IMR-90 (cell line): Measurements from ENCODE around the gene AP1S1. TPM values are rescaled to one million over a fixed set of nuclear protein-coding genes. Genes with fewer than 3 reads are reported as not detected.

Source experiments
- ATAC-seq: fragments of 200-7000 bp; cut with Tn5 transposase; 2 replicates; pipeline ENCODE4 v1.9.1; 2020; ENCODE audit warnings: low read depth, mild to moderate bottlenecking, moderate library complexity
- BruUV-seq: library from RNA; stranded (reverse); fragments of 400-500 nt; replicated peaks from 2 replicates; lab custom pipeline; 2021; lab: Mats Ljungman, UMichigan
- CTCF ChIA-PET: fragments of 300-600 bp; formaldehyde crosslinking; extraction: SDS; loops from one replicate; lab custom pipeline; 2021; ENCODE audit warnings: antibody characterized with exemption; lab: Yijun Ruan, JAX
- POLR2A ChIA-PET: fragments of 300-600 bp; sonication (Branson Sonifier 250); formaldehyde crosslinking; loops from one replicate; lab custom pipeline; 2022; ENCODE audit warnings: antibody characterized with exemption; ENCODE audit not compliant: unreplicated experiment; lab: Charles Lee
- DNase-seq: peaks from one replicate; pipeline ENCODE4 v3.0.0; 2013
- H2AFZ ChIP-seq: replicated peaks from 2 replicates; pipeline ENCODE3; 2013; ENCODE audit warnings: low read length, mild to moderate bottlenecking; ENCODE audit not compliant: poor library complexity
- H2AK5ac ChIP-seq: 2 replicates; pipeline ENCODE4 v1.6.1; 2013; ENCODE audit warnings: low read depth, low read length, inconsistent platforms
- H2AK9ac ChIP-seq: replicated peaks from 2 replicates; pipeline ENCODE3; 2013; ENCODE audit warnings: mild to moderate bottlenecking, low read depth, low read length, moderate library complexity; ENCODE audit not compliant: poor library complexity
- H2BK120ac ChIP-seq: 2 replicates; pipeline ENCODE4 v1.6.1; 2013; ENCODE audit warnings: low read depth, low read length, inconsistent platforms
- H2BK15ac ChIP-seq: 3 replicates; pipeline ENCODE4 v1.6.1; 2013; ENCODE audit warnings: low read depth, low read length, inconsistent platforms
- H2BK20ac ChIP-seq: 2 replicates; pipeline ENCODE4 v1.6.1; 2013; ENCODE audit warnings: low read depth, mild to moderate bottlenecking, inconsistent platforms, low read length, moderate library complexity
- H2BK5ac ChIP-seq: 2 replicates; pipeline ENCODE4 v1.6.1; 2013; ENCODE audit warnings: mild to moderate bottlenecking, low read depth, low read length, inconsistent platforms; ENCODE audit not compliant: poor library complexity, severe bottlenecking
- H3K14ac ChIP-seq: replicated peaks from 2 replicates; pipeline ENCODE4 v1.6.1; 2013; ENCODE audit warnings: low read depth, low read length, inconsistent platforms
- H3K18ac ChIP-seq: 2 replicates; pipeline ENCODE4 v1.6.1; 2013; ENCODE audit warnings: low read depth, low read length, control low read depth
- H3K23ac ChIP-seq: 2 replicates; pipeline ENCODE4 v1.6.1; 2013; ENCODE audit warnings: low read depth, low read length, inconsistent platforms
- H3K27ac ChIP-seq: 2 replicates; pipeline ENCODE4 v1.5.1; 2013; ENCODE audit warnings: mild to moderate bottlenecking, control low read depth, low read length; ENCODE audit not compliant: insufficient read depth
- H3K27me3 ChIP-seq: 2 replicates; pipeline ENCODE4 v1.6.1; 2013; ENCODE audit warnings: low read length; ENCODE audit not compliant: control insufficient read depth, insufficient read depth
- H3K36me3 ChIP-seq: 2 replicates; pipeline ENCODE4 v1.6.1; 2013; ENCODE audit warnings: low read length, mixed read lengths; ENCODE audit not compliant: control insufficient read depth, insufficient read depth
- H3K4ac ChIP-seq: 2 replicates; pipeline ENCODE4 v1.6.1; 2013; ENCODE audit warnings: low read depth, low read length, inconsistent platforms
- H3K4me1 ChIP-seq: 2 replicates; pipeline ENCODE4 v1.6.1; 2013; ENCODE audit warnings: low read length, mixed read lengths; ENCODE audit not compliant: control insufficient read depth, insufficient read depth
- H3K4me2 ChIP-seq: 2 replicates; pipeline ENCODE4 v1.6.1; 2013; ENCODE audit warnings: low read depth, mild to moderate bottlenecking, control low read depth, low read length, moderate library complexity
- H3K4me3 ChIP-seq: 2 replicates; pipeline ENCODE4 v1.5.1; 2013; ENCODE audit warnings: low read depth, mild to moderate bottlenecking, control low read depth, low read length, moderate library complexity; ENCODE audit not compliant: insufficient read depth
- H3K56ac ChIP-seq: 2 replicates; pipeline ENCODE4 v1.6.1; 2013; ENCODE audit warnings: low read length, inconsistent platforms; ENCODE audit not compliant: insufficient read depth; ENCODE audit errors: extremely low read depth
- H3K79me1 ChIP-seq, 2 experiments: 2 replicates each; pipeline ENCODE4 v1.6.1; 2013; ENCODE audit warnings: low read length in 2 of 2, inconsistent platforms in 1 of 2, low read depth in 1 of 2
- H3K9ac ChIP-seq: 2 replicates; pipeline ENCODE4 v1.6.1; 2013; ENCODE audit warnings: low read depth, low read length, control low read depth
- H3K9me1 ChIP-seq: 2 replicates; pipeline ENCODE4 v1.6.1; 2013; ENCODE audit warnings: low read length, inconsistent platforms; ENCODE audit not compliant: insufficient read depth
- H3K9me3 ChIP-seq: 2 replicates; pipeline ENCODE4 v1.6.1; 2013; ENCODE audit warnings: low read length; ENCODE audit not compliant: control insufficient read depth, insufficient read depth
- H4K20me1 ChIP-seq: 2 replicates; pipeline ENCODE4 v1.6.1; 2013; ENCODE audit warnings: low read length, inconsistent platforms; ENCODE audit not compliant: insufficient read depth
- H4K5ac ChIP-seq: 2 replicates; pipeline ENCODE4 v1.6.1; 2013; ENCODE audit warnings: mild to moderate bottlenecking, low read depth, low read length, control low read depth
- H4K8ac ChIP-seq, 2 experiments: 2 replicates each; pipeline ENCODE4 v1.6.1; 2013; ENCODE audit warnings: low read depth in 2 of 2, low read length in 2 of 2, control low read depth in 1 of 2, inconsistent platforms in 1 of 2
- H4K91ac ChIP-seq: 2 replicates; pipeline ENCODE4 v1.6.1; 2013; ENCODE audit warnings: low read depth, low read length, inconsistent platforms; ENCODE audit not compliant: insufficient read depth
- FOS ChIP-seq: fragments of 150-350 bp; IDR thresholded peaks from 2 replicates; pipeline ENCODE4 v1.6.1; 2016; ENCODE audit warnings: low read depth, low read length
- RCOR1 ChIP-seq: IDR thresholded peaks from 2 replicates; pipeline ENCODE4 v1.6.1; 2012; ENCODE audit warnings: mild to moderate bottlenecking, low read length, improper control_type of control experiment; ENCODE audit not compliant: insufficient replicate concordance
- WGBS, 2 experiments: methylation state at CpG; one replicate each; pipeline versions ENCODE4 v1.1.5 to v1.1.7; 2013; ENCODE audit warnings: missing lambda C conversion rate in 2 of 2; ENCODE audit not compliant: insufficient read length in 1 of 2; ENCODE audit errors: extremely low coverage in 2 of 2; 5-methylcytosine and 5-hydroxymethylcytosine counted together
- dilution Hi-C: fragments of 300-500 bp; cut with HindIII; formaldehyde crosslinking; loops from one replicate; pipeline ENCODE4 v1.14.3; 2018; ENCODE audit warnings: low sequenced_read_pairs; ENCODE audit not compliant: unreplicated experiment
- in situ Hi-C: fragments of 300-500 bp; cut with MboI; formaldehyde crosslinking; loops from 3 replicates; pipeline ENCODE4 v1.14.3; 2019; ENCODE audit warnings: low sequenced_read_pairs, inconsistent platforms, mixed read lengths
- intact Hi-C: fragments of 100-400 bp; cut with micrococcal nuclease; formaldehyde crosslinking; loops from 2 replicates; pipeline ENCODE4 v1.10.0; 2022
- polyA plus RNA-seq, 3 experiments: library from polyadenylated mRNA; depleted of rRNA; stranded (reverse); fragments of >200 nt; gene quantifications; 2 replicates each; pipeline ENCODE4 v1.2.3, GENCODE V29; 2012; ENCODE audit warnings: low replicate concordance in 1 of 3
- total RNA-seq: library from RNA; depleted of rRNA; stranded (reverse); fragments of >200 nt; gene quantifications from 2 replicates; pipeline ENCODE4 v1.2.3, GENCODE V29; 2012

AP1S1 gene
- total and polyA plus RNA-seq, 2 of the 4 experiments (the other 2 are of a cell fraction): 187 to 295 TPM

DNA sequence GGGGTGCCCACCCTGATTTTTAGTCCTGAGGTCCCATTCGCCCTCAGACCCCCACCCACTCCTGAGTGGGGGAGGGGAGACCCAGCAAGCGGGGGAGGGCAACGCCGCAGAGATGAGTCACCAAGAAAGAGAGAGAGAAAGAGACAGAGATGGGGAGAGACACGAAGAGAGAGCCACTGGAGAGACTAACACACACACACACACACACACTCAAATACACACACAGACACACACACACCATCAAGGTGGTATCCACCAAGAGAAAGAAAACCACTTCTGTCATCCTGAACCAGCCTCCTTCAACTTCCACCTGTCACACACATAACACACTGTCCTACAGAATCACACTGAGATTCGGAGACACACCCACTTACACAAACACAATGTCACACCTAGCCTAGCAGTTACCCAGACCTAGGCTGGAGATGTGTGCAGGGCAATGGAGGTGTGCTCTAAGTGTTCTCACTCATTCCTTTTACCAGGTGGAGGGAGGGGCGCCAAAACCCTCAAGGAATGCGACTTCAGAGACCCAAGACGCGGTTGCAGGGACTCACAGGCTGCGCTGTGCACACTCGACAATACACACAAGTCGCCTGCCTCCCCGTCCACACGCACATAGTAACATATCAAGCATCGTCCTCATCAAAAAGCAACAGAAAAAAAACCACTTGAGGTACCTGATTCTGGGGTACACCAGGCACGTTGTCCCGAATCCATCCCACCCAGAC, 15.0 kb downstream of the AP1S1 start:
- in situ Hi-C loops: no loop called here
- peak overlapping the region; percentile 8; the same call in 1 of the 2 replicates for H3K18ac ChIP-seq
- CTCF ChIA-PET: interaction anchor here (1.0 to 1.9 kb wide), 2 partner anchors 25 kb away, joined by 6 to 8 read pairs; no protein-coding TSS in a partner anchor
- H3K4me3 ChIP-seq: no peak overlapping the region
- peak overlapping the region; percentile 83 for H3K4me2 ChIP-seq
- H3K14ac ChIP-seq: no peak overlapping the region; the same call in 1 of the 2 replicates
- WGBS, 2 experiments: 5% methylated on average over 3 of the region's 18 CpGs; no CpG with 5 or more reads in 1 of the 2 experiments
- H4K20me1 ChIP-seq: peaks cover 9% of the 10 kb centered on the region; the same call in 1 of the 2 replicates
- peak overlapping the region; percentile 83 for H2AFZ ChIP-seq
- H4K91ac ChIP-seq: no peak overlapping the region; the same call in 1 of the 2 replicates
- dilution Hi-C loops: no loop called here
- peaks cover 2% of the 10 kb centered on the region; the same call in 1 of the 2 replicates for H3K9me3 ChIP-seq
- peaks cover 65% of the 10 kb centered on the region for H3K27me3 ChIP-seq
- DNase-seq: no peak
- peak overlapping the region; percentile 69 for H2BK20ac ChIP-seq
- peak overlapping the region in 1 of 2 experiments; percentile 5; a peak in 1 of 4 replicates for H4K8ac ChIP-seq
- peak overlapping the region; percentile 76; the same call in 2 of the 3 replicates for H2BK15ac ChIP-seq
- no peak for ATAC-seq
- H3K27ac ChIP-seq: no peak overlapping the region
- H3K9ac ChIP-seq: no peak overlapping the region
- BruUV-seq: no TSS peak
- POLR2A ChIA-PET: interaction anchor here (0.6 kb wide), 1 partner anchor 40 kb away, joined by 4 read pairs; no protein-coding TSS in a partner anchor
- intact Hi-C loops: loop anchor here (1.0 kb wide), 1 partner anchor 25 kb away; no protein-coding TSS in a partner anchor
- H3K36me3 ChIP-seq: no peaks in the 10 kb centered on the region
- H2AK5ac ChIP-seq: peak overlapping the region; percentile 82
- peak overlapping the region; percentile 48 for H2AK9ac ChIP-seq
- TF ChIP-seq FOS: peak; percentile 65; the same call in 1 of the 2 replicates
- TF ChIP-seq RCOR1: no peak
- no peak overlapping the region for H4K5ac ChIP-seq
- H3K23ac ChIP-seq: peak overlapping the region; percentile 91
- H2BK5ac ChIP-seq: peak overlapping the region; percentile 3
- H3K79me1 ChIP-seq: peaks cover 0 to 3% of the 10 kb centered on the region in 2 experiments; a peak in 1 of 4 replicates
- peak overlapping the region; percentile 79 for H3K4ac ChIP-seq
- peaks cover 18% of the 10 kb centered on the region for H3K4me1 ChIP-seq
- H3K56ac ChIP-seq: no peak overlapping the region
- H2BK120ac ChIP-seq: peak overlapping the region; percentile 59
- H3K9me1 ChIP-seq: peaks cover 14% of the 10 kb centered on the region
